H1 (cell line): ENCODE data around the gene CHAT. TPM values are rescaled to one million over a fixed set of nuclear protein-coding genes. Genes with fewer than 3 reads are reported as not detected.

Experiments
- CTCF ChIA-PET: fragments of 300-600 bp; sonication (Branson Sonifier 250); formaldehyde crosslinking; loops from one replicate; lab custom pipeline; 2021; ENCODE audit not compliant: partially characterized antibody; lab: Charles Lee
- POLR2A ChIA-PET: fragments of 300-600 bp; sonication (Branson Sonifier 250); formaldehyde crosslinking; loops from one replicate; lab custom pipeline; 2021; ENCODE audit warnings: inconsistent platforms; ENCODE audit not compliant: partially characterized antibody; lab: Charles Lee
- DNase-seq, 2 experiments: peaks; one replicate each; pipeline versions ENCODE4 v3.0.0 to v3.0.0-alpha.2; 2010 to 2022; ENCODE audit warnings: low spot score in 2 of 2, low read depth in 1 of 2, mixed read lengths in 1 of 2
- FAIRE-seq: peaks from 2 replicates; lab custom pipeline; 2011; peaks lifted over from hg19 to GRCh38; lab: Jason Lieb, UNC
- H2AFZ ChIP-seq: 2 replicates; pipeline ENCODE4 v1.8.1; 2012; ENCODE audit warnings: low read length, inconsistent platforms
- H2AK5ac ChIP-seq: 2 replicates; pipeline ENCODE4 v1.6.1; 2013; ENCODE audit warnings: low read depth, low read length
- H2BK120ac ChIP-seq: replicated peaks from 2 replicates; pipeline ENCODE3; 2013; ENCODE audit warnings: low read depth, low read length, inconsistent platforms
- H2BK12ac ChIP-seq: 2 replicates; pipeline ENCODE4 v1.6.1; 2013; ENCODE audit warnings: low read depth, low read length
- H2BK15ac ChIP-seq: 2 replicates; pipeline ENCODE4 v1.6.1; 2013; ENCODE audit warnings: low read length
- H2BK20ac ChIP-seq: 2 replicates; pipeline ENCODE4 v1.6.1; 2013; ENCODE audit warnings: low read length
- H2BK5ac ChIP-seq: 2 replicates; pipeline ENCODE4 v1.6.1; 2013; ENCODE audit warnings: low read depth, low read length
- H3K14ac ChIP-seq: 2 replicates; pipeline ENCODE4 v1.6.1; 2013; ENCODE audit warnings: inconsistent platforms; ENCODE audit not compliant: insufficient read length
- H3K18ac ChIP-seq: 2 replicates; pipeline ENCODE4 v1.6.1; 2013; ENCODE audit warnings: low read length; ENCODE audit errors: extremely low read depth
- H3K23ac ChIP-seq: 2 replicates; pipeline ENCODE4 v1.6.1; 2013; ENCODE audit warnings: inconsistent platforms; ENCODE audit not compliant: insufficient read length
- H3K23me2 ChIP-seq: 2 replicates; pipeline ENCODE4 v1.6.1; 2013; ENCODE audit warnings: low read depth, low read length
- H3K27ac ChIP-seq: 2 replicates; pipeline ENCODE4 v1.6.1; 2011; ENCODE audit warnings: low read depth, low read length, inconsistent platforms
- H3K27me3 ChIP-seq, 4 experiments: replicated peaks in 1 of 4; 1 replicate in 1 of 4; 2 replicates in 3 of 4; pipeline versions ENCODE4 v1.6.1 to v1.8.1; 2011 to 2013; ENCODE audit warnings: low read length in 3 of 4, mild to moderate bottlenecking in 3 of 4, inconsistent platforms in 2 of 4, mixed read lengths in 2 of 4, moderate library complexity in 1 of 4; ENCODE audit not compliant: control insufficient read depth in 3 of 4, insufficient read depth in 3 of 4; ENCODE audit errors: extremely low read depth in 1 of 4
- H3K36me3 ChIP-seq, 4 experiments: 2 replicates each; pipeline versions ENCODE4 v1.6.1 to v1.8.1; 2011 to 2013; ENCODE audit warnings: mild to moderate bottlenecking in 4 of 4, low read length in 3 of 4, moderate library complexity in 2 of 4, control low read depth in 1 of 4, inconsistent platforms in 1 of 4; ENCODE audit not compliant: insufficient read depth in 4 of 4, control insufficient read depth in 2 of 4
- H3K4ac ChIP-seq: replicated peaks from 2 replicates; pipeline ENCODE3; 2013; ENCODE audit warnings: low read length, low read depth, mixed read lengths, inconsistent platforms; ENCODE audit not compliant: insufficient read length
- H3K4me1 ChIP-seq, 4 experiments: replicated peaks in 1 of 4; 1 replicate in 1 of 4; 2 replicates in 3 of 4; pipeline versions ENCODE4 v1.6.1 to v1.8.1; 2011 to 2013; ENCODE audit warnings: low read length in 3 of 4, inconsistent platforms in 2 of 4, mixed read lengths in 1 of 4; ENCODE audit not compliant: insufficient read depth in 4 of 4, control insufficient read depth in 3 of 4
- H3K4me2 ChIP-seq, 2 experiments: 2 replicates each; pipeline versions ENCODE4 v1.6.1 to v1.8.1; 2011 to 2013; ENCODE audit warnings: low read depth in 2 of 2, low read length in 2 of 2, control low read depth in 1 of 2, inconsistent platforms in 1 of 2, mild to moderate bottlenecking in 1 of 2; ENCODE audit not compliant: insufficient read depth in 1 of 2
- H3K4me3 ChIP-seq, 4 experiments: fragments of 200-600, 300-600 bp in 1 of 4; sonication (generic), shearing (Covaris generic), sonication (Bioruptor Twin) in 1 of 4; 2 replicates each; pipeline versions ENCODE4 v1.5.1 to v1.8.1; 2011 to 2016; ENCODE audit warnings: low read length in 4 of 4, low read depth in 3 of 4, control low read depth in 2 of 4, inconsistent platforms in 2 of 4, mild to moderate bottlenecking in 2 of 4, mixed read lengths in 1 of 4, moderate library complexity in 1 of 4; ENCODE audit not compliant: insufficient read depth in 2 of 4; ENCODE audit errors: extremely low read depth in 1 of 4
- H3K56ac ChIP-seq: replicated peaks from 2 replicates; pipeline ENCODE3; 2013; ENCODE audit warnings: low read depth, mild to moderate bottlenecking, mixed read lengths, low read length, inconsistent platforms; ENCODE audit not compliant: insufficient read length
- H3K79me1 ChIP-seq: 2 replicates; pipeline ENCODE4 v1.6.1; 2013; ENCODE audit warnings: low read depth, low read length, control low read depth
- H3K79me2 ChIP-seq, 2 experiments: 2 replicates each; pipeline versions ENCODE4 v1.6.1 to v1.8.1; 2012 to 2013; ENCODE audit warnings: low read length in 2 of 2, mild to moderate bottlenecking in 2 of 2, inconsistent platforms in 1 of 2; ENCODE audit not compliant: insufficient read depth in 2 of 2, control insufficient read depth in 1 of 2
- H3K9ac ChIP-seq, 4 experiments: replicated peaks in 1 of 4; 1 replicate in 1 of 4; 2 replicates in 3 of 4; pipeline versions ENCODE4 v1.6.1 to v1.8.1; 2011 to 2013; ENCODE audit warnings: low read depth in 3 of 4, low read length in 3 of 4, control low read depth in 2 of 4, mild to moderate bottlenecking in 2 of 4, moderate library complexity in 2 of 4, inconsistent platforms in 1 of 4; ENCODE audit errors: extremely low read depth in 1 of 4
- H3K9me3 ChIP-seq, 2 experiments: 2 replicates each; pipeline versions ENCODE4 v1.6.1 to v1.8.1; 2012 to 2013; ENCODE audit warnings: mild to moderate bottlenecking in 2 of 2, moderate library complexity in 2 of 2, control low read depth in 1 of 2, inconsistent platforms in 1 of 2, low read depth in 1 of 2, low read length in 1 of 2, mixed read lengths in 1 of 2; ENCODE audit not compliant: insufficient read depth in 2 of 2
- H4K20me1 ChIP-seq, 2 experiments: replicated peaks in 1 of 2; 2 replicates each; pipeline versions ENCODE3 to v1.8.1; 2011 to 2013; ENCODE audit warnings: inconsistent platforms in 2 of 2, low read length in 2 of 2, mild to moderate bottlenecking in 1 of 2; ENCODE audit not compliant: insufficient read depth in 2 of 2, control insufficient read depth in 1 of 2
- H4K5ac ChIP-seq: 2 replicates; pipeline ENCODE4 v1.6.1; 2013; ENCODE audit warnings: low read length, low read depth, mixed read lengths, inconsistent platforms; ENCODE audit not compliant: insufficient read length
- H4K8ac ChIP-seq: 2 replicates; pipeline ENCODE4 v1.8.0; 2013; ENCODE audit warnings: mild to moderate bottlenecking, moderate library complexity, low read length, inconsistent platforms; ENCODE audit not compliant: insufficient read depth; ENCODE audit errors: extremely low read depth
- H4K91ac ChIP-seq: replicated peaks from 2 replicates; pipeline ENCODE3; 2013; ENCODE audit warnings: low read length, mixed read lengths, inconsistent platforms; ENCODE audit not compliant: insufficient read length
- BCL11A ChIP-seq, 2 experiments: IDR thresholded peaks; one replicate each; pipeline ENCODE4 v1.6.1; 2011; ENCODE audit warnings: low read depth in 2 of 2, low read length in 2 of 2, mild to moderate bottlenecking in 2 of 2
- CBX8 ChIP-seq: fragments of 300-800, 300-1000 bp; sonication (generic); IDR thresholded peaks from 2 replicates; pipeline ENCODE4 v1.7.1; 2016; ENCODE audit warnings: low read depth, low read length, borderline replicate concordance
- CEBPB ChIP-seq: IDR thresholded peaks from 2 replicates; pipeline ENCODE4 v1.6.1; 2012; ENCODE audit warnings: low read depth, low read length
- CTCF ChIP-seq, 3 experiments: IDR thresholded peaks; 1 replicate in 2 of 3; 2 replicates in 1 of 3; pipeline versions ENCODE4 v1.5.1 to v1.6.1; 2011; ENCODE audit warnings: low read length in 3 of 3, mild to moderate bottlenecking in 3 of 3, inconsistent platforms in 2 of 3, low read depth in 1 of 3, moderate library complexity in 1 of 3; ENCODE audit not compliant: insufficient read depth in 1 of 3; ENCODE audit errors: control extremely low read depth in 1 of 3
- GABPA ChIP-seq: IDR thresholded peaks from 2 replicates; pipeline ENCODE4 v1.6.1; 2011; ENCODE audit warnings: mild to moderate bottlenecking, low read length, moderate library complexity, borderline replicate concordance; ENCODE audit not compliant: insufficient read depth
- MAFK ChIP-seq: IDR thresholded peaks from 2 replicates; pipeline ENCODE4 v1.6.1; 2012; ENCODE audit warnings: low read depth, mild to moderate bottlenecking, improper control_type of control experiment, low read length
- MAX ChIP-seq: IDR thresholded peaks from 2 replicates; pipeline ENCODE4 v1.6.1; 2012; ENCODE audit warnings: inconsistent platforms
- POLR2AphosphoS5 ChIP-seq: IDR thresholded peaks from 2 replicates; pipeline ENCODE4 v1.6.1; 2011; ENCODE audit warnings: low read depth, low read length
- POU5F1 ChIP-seq: IDR thresholded peaks from 2 replicates; pipeline ENCODE4 v1.6.1; 2011; ENCODE audit warnings: low read depth, mild to moderate bottlenecking, low read length, moderate library complexity
- TAF7 ChIP-seq: optimal IDR thresholded peaks from 2 replicates; pipeline ENCODE3; 2011; ENCODE audit warnings: low read depth, mild to moderate bottlenecking, inconsistent platforms, low read length, moderate library complexity, borderline replicate concordance
- WGBS, 2 experiments: shearing (Covaris generic) in 1 of 2; methylation state at CpG; one replicate each; pipeline versions ENCODE4 v1.1.6 to v1.1.7; 2013 to 2015; ENCODE audit warnings: low lambda C conversion rate in 2 of 2, mixed read lengths in 2 of 2, inconsistent platforms in 1 of 2, low coverage in 1 of 2, missing lambda C conversion rate in 1 of 2; ENCODE audit not compliant: insufficient replicate concordance in 2 of 2, insufficient coverage in 1 of 2, insufficient read length in 1 of 2; ENCODE audit errors: extremely low coverage in 1 of 2, missing lambda C conversion rate in 1 of 2; 5-methylcytosine and 5-hydroxymethylcytosine counted together
- polyA plus RNA-seq, 7 experiments: library from polyadenylated mRNA; depleted of rRNA in 3 of 7; stranded (reverse) in 5 of 7; unstranded in 2 of 7; fragments of >200 nt in 5 of 7; fragments of 200-250 nt in 2 of 7; gene quantifications; 1 replicate in 5 of 7; 2 replicates in 1 of 7; 4 replicates in 1 of 7; pipeline versions ENCODE4 v1.2.1 to v1.2.3, GENCODE V29; 2011 to 2013; ENCODE audit warnings: missing spikeins in 2 of 7, mixed read lengths in 2 of 7
- total RNA-seq: library from RNA; stranded (reverse); fragmentation: NEBNext Ultra II Directional; extraction: Animal tissue kit (Norgen Biotek cat#: 25700); gene quantifications from 2 replicates; pipeline ENCODE4 v1.2.1, GENCODE V29; 2021

CHAT gene
- total and polyA plus RNA-seq, 2 of the 8 experiments (the other 6 are each of a cell fraction or from before 2014, with no cell fraction given), result not detected

- peaks cover 0 to 8% (median under 1%) of the 10 kb centered on the region in 4 experiments; a peak in 3 of 7 replicates for H3K4me1 ChIP-seq
- H2AK5ac ChIP-seq, result no peak overlapping the region
- H4K8ac ChIP-seq, result no peak overlapping the region
- H2BK20ac ChIP-seq, result no peak overlapping the region
- H3K36me3 ChIP-seq, result no peaks in the 10 kb centered on the region
- no peak overlapping the region for H3K4me3 ChIP-seq
- no peaks in the 10 kb centered on the region for H3K23me2 ChIP-seq
- DNase-seq (no peak), FAIRE-seq (no peak)
- no peak overlapping the region for H3K23ac ChIP-seq
- no peak overlapping the region for H2BK12ac ChIP-seq
- no peak overlapping the region for H3K18ac ChIP-seq
- peaks cover 0 to 2% (median 0%) of the 10 kb centered on the region in 4 experiments; a peak in 1 of 7 replicates for H3K27me3 ChIP-seq
- H3K79me1 ChIP-seq, result no peaks in the 10 kb centered on the region
- H3K56ac ChIP-seq, result no peak overlapping the region
- no peak overlapping the region for H3K4ac ChIP-seq
- H2BK120ac ChIP-seq, result no peak overlapping the region
- no peak overlapping the region for H2BK15ac ChIP-seq
- H3K14ac ChIP-seq, result no peak overlapping the region
- no peaks in the 10 kb centered on the region for H4K20me1 ChIP-seq
- no peak overlapping the region for H3K9ac ChIP-seq
- H3K4me2 ChIP-seq, result no peak overlapping the region
- H3K27ac ChIP-seq, result no peak overlapping the region
- no peak overlapping the region for H4K5ac ChIP-seq
- TF ChIP-seq CBX8, result no peak
- no peak for TF ChIP-seq GABPA
- TF ChIP-seq POU5F1, result no peak
- no peak for TF ChIP-seq POLR2AphosphoS5
- no peak for TF ChIP-seq MAFK
- TF ChIP-seq CTCF (IDR thresholded peaks at IDR 0.05; ENCODE audit: control extremely low read depth in 1 of 3, insufficient read depth in 1 of 3, low read depth in 1 of 3, low read length in 3 of 3), result no peak
- TF ChIP-seq CEBPB, result no peak
- TF ChIP-seq TAF7, result no peak
- TF ChIP-seq MAX, result no peak
- no peak for TF ChIP-seq BCL11A (IDR thresholded peaks at IDR 0.05; ENCODE audit: low read depth in 2 of 2, low read length in 2 of 2)
- WGBS, 2 experiments, result 80% methylated on average over 1 of the region's 1 CpG; no CpG with 5 or more reads in 1 of the 2 experiments
- H2BK5ac ChIP-seq, result no peak overlapping the region
- no peaks in the 10 kb centered on the region for H3K79me2 ChIP-seq
- ChIA-PET CTCF (interaction anchor here (1.2 kb wide), 1 partner anchor 9 kb away, joined by 3 read pairs; no protein-coding TSS in a partner anchor), POLR2A (no interaction called here)
- no peak overlapping the region for H4K91ac ChIP-seq
- no peak overlapping the region for H2AFZ ChIP-seq
- peaks cover 0 to 4% of the 10 kb centered on the region in 2 experiments; a peak in 1 of 4 replicates for H3K9me3 ChIP-seq
Observed at GRCh38 chr10:49657606-49658005, 43.8 kb downstream of the CHAT start.
